K562 (cell line): Measurements from ENCODE around the gene ZNF780B.

ENCODE experiments used
- CTCF ChIP-seq, 3 experiments: IDR thresholded peaks in 2 of 3; conservative IDR thresholded peaks in 1 of 3; 2 replicates each; pipeline ENCODE4 v1.5.1; 2011 to 2012; ENCODE audit warnings: low read length in 3 of 3, mild to moderate bottlenecking in 3 of 3, control low read depth in 2 of 3, improper control_type of control experiment in 1 of 3, inconsistent platforms in 1 of 3, low read depth in 1 of 3, mixed read lengths in 1 of 3, moderate library complexity in 1 of 3; ENCODE audit not compliant: insufficient read depth in 2 of 3
- POLR2A ChIP-seq: fragments of 450-650 bp; conservative IDR thresholded peaks from 2 replicates; pipeline ENCODE4 v1.6.1; 2016
- TF ChIP-seq, protein P1 (sequence below): fragments of 200-800 bp; sonication (Bioruptor generic); IDR thresholded peaks from 2 replicates; pipeline ENCODE4 v1.6.1; 2016; ENCODE audit warnings: missing genetic modification characterization, missing compliant biosample characterization

- TF ChIP-seq, protein P1, sequence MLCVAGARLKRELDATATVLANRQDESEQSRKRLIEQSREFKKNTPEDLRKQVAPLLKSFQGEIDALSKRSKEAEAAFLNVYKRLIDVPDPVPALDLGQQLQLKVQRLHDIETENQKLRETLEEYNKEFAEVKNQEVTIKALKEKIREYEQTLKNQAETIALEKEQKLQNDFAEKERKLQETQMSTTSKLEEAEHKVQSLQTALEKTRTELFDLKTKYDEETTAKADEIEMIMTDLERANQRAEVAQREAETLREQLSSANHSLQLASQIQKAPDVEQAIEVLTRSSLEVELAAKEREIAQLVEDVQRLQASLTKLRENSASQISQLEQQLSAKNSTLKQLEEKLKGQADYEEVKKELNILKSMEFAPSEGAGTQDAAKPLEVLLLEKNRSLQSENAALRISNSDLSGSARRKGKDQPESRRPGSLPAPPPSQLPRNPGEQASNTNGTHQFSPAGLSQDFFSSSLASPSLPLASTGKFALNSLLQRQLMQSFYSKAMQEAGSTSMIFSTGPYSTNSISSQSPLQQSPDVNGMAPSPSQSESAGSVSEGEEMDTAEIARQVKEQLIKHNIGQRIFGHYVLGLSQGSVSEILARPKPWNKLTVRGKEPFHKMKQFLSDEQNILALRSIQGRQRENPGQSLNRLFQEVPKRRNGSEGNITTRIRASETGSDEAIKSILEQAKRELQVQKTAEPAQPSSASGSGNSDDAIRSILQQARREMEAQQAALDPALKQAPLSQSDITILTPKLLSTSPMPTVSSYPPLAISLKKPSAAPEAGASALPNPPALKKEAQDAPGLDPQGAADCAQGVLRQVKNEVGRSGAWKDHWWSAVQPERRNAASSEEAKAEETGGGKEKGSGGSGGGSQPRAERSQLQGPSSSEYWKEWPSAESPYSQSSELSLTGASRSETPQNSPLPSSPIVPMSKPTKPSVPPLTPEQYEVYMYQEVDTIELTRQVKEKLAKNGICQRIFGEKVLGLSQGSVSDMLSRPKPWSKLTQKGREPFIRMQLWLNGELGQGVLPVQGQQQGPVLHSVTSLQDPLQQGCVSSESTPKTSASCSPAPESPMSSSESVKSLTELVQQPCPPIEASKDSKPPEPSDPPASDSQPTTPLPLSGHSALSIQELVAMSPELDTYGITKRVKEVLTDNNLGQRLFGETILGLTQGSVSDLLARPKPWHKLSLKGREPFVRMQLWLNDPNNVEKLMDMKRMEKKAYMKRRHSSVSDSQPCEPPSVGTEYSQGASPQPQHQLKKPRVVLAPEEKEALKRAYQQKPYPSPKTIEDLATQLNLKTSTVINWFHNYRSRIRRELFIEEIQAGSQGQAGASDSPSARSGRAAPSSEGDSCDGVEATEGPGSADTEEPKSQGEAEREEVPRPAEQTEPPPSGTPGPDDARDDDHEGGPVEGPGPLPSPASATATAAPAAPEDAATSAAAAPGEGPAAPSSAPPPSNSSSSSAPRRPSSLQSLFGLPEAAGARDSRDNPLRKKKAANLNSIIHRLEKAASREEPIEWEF: no peak
- TF ChIP-seq POLR2A (no peak), CTCF (IDR thresholded peaks at IDR 0.05 in 2 of 3, conservative IDR thresholded peaks at IDR 0.05 in 1 of 3; ENCODE audit: insufficient read depth in 2 of 3, low read depth in 1 of 3, low read length in 3 of 3) (no peak)
Observed at GRCh38 chr19:40080289-40080688, 24.3 kb upstream of the ZNF780B start.
